HG02763 (cell line): ENCODE results near the gene CCDC112.
"Not testable (repeated sequence)": the region's sequence is repeated elsewhere in the genome, so short reads cannot be mapped to it uniquely, and the experiment has no call there.

Experiments
- ATAC-seq: cut with Tn5 transposase; IDR thresholded peaks from one replicate; pipeline ENCODE4 v1.9.1; 2021; ENCODE audit warnings: mild to moderate bottlenecking, moderate library complexity; ENCODE audit not compliant: unreplicated experiment

The CCDC112 gene

GRCh38 chr5:115296124-115297022 is at the start of gene CCDC112:
Gene CCDC112, minus strand, starts transcription at chr5:115296654. Its CDS starts 111 bp downstream, at chr5:115296543.
- ATAC-seq: peak; percentile 79

GRCh38 chr5:115345344-115345743 is 48.9 kb upstream of the CCDC112 start:
- ATAC-seq: no peak

- ATAC-seq: no peak
Observed at GRCh38 chr5:115343855-115344254, 47.4 kb upstream of the CCDC112 start.

- ATAC-seq: no peak
Observed at GRCh38 chr5:115342590-115343377, 46.3 kb upstream of the CCDC112 start.

GRCh38 chr5:115341745-115342144 is 45.3 kb upstream of the CCDC112 start:
- ATAC-seq: no peak

- no peak for ATAC-seq
Observed at GRCh38 chr5:115338851-115339250, 42.4 kb upstream of the CCDC112 start.

- no peak for ATAC-seq
Observed at GRCh38 chr5:115337882-115338281, 41.4 kb upstream of the CCDC112 start.

GRCh38 chr5:115336964-115337363 is 40.5 kb upstream of the CCDC112 start:
- no peak for ATAC-seq

GRCh38 chr5:115336201-115336720 is 39.8 kb upstream of the CCDC112 start:
- ATAC-seq: no peak

GRCh38 chr5:115335301-115335700 is 38.8 kb upstream of the CCDC112 start:
- ATAC-seq: no peak

GRCh38 chr5:115333164-115333563 is 36.7 kb upstream of the CCDC112 start:
- ATAC-seq: no peak

- ATAC-seq: no peak
Observed at GRCh38 chr5:115330830-115331229, 34.4 kb upstream of the CCDC112 start.

- ATAC-seq: no peak
Observed at GRCh38 chr5:115329475-115329874, 33.0 kb upstream of the CCDC112 start.

- ATAC-seq: not testable (repeated sequence)
Observed at GRCh38 chr5:115328617-115329274, 32.3 kb upstream of the CCDC112 start.

GRCh38 chr5:115325296-115325959 is 29.0 kb upstream of the CCDC112 start:
- ATAC-seq: no peak

GRCh38 chr5:115324021-115324420 is 27.6 kb upstream of the CCDC112 start:
- no peak for ATAC-seq

- no peak for ATAC-seq
Observed at GRCh38 chr5:115322729-115323128, 26.3 kb upstream of the CCDC112 start.

GRCh38 chr5:115321309-115321708 is 24.9 kb upstream of the CCDC112 start:
- no peak for ATAC-seq

GRCh38 chr5:115320515-115320914 is 24.1 kb upstream of the CCDC112 start:
- no peak for ATAC-seq

GRCh38 chr5:115320006-115320405 is 23.6 kb upstream of the CCDC112 start:
- ATAC-seq: no peak

- no peak for ATAC-seq
Observed at GRCh38 chr5:115319007-115319406, 22.6 kb upstream of the CCDC112 start.
